Adrenal gland (tissue), 12 donors: ENCODE data around the gene FBXW7. TPM values are rescaled to one million over a fixed set of nuclear protein-coding genes. Genes with fewer than 3 reads are reported as not detected.

Experiments
- DNase-seq, 7 donors: peaks; one replicate each; pipeline ENCODE4 v3.0.0-alpha.2; 2019 to 2020
- H3K27ac ChIP-seq, 5 donors: fragments of 200-600 bp; sonication (generic) in 4 of 5; 1 replicate in 3 of 5; 2 replicates in 2 of 5; pipeline versions ENCODE4 v1.5.1 to v1.8.0; 2016 to 2020; ENCODE audit warnings: mild to moderate bottlenecking in 1 of 5
- H3K27me3 ChIP-seq: fragments of 200-600 bp; 2 replicates; pipeline ENCODE4 v1.8.0; 2021
- H3K36me3 ChIP-seq, 2 donors: fragments of 200-600 bp; replicated peaks in 1 of 2; 1 replicate in 1 of 2; 2 replicates in 1 of 2; pipeline versions ENCODE4 v1.5.1 to v1.8.0; 2018 to 2022
- H3K4me1 ChIP-seq, 2 donors: fragments of 200-600 bp; replicated peaks in 1 of 2; 1 replicate in 1 of 2; 2 replicates in 1 of 2; pipeline versions ENCODE4 v1.5.1 to v1.8.0; 2018 to 2021
- H3K4me3 ChIP-seq, 4 donors: fragments of 200-600 bp; sonication (generic) in 3 of 4; one replicate each; pipeline ENCODE4 v1.5.1; 2016 to 2018
- H3K9me3 ChIP-seq, 3 donors: fragments of 200-600 bp; sonication (generic) in 1 of 3; replicated peaks in 1 of 3; 1 replicate in 2 of 3; 2 replicates in 1 of 3; pipeline versions ENCODE4 v1.5.1 to v1.8.0; 2016 to 2021
- POLR2A ChIP-seq, 2 donors: fragments of 450-650 bp; IDR thresholded peaks; one replicate each; pipeline ENCODE4 v1.6.1; 2017; ENCODE audit warnings: antibody characterized with exemption in 2 of 2, mild to moderate bottlenecking in 2 of 2, moderate library complexity in 1 of 2
- WGBS, 4 donors: extraction: QIAGEN DNeasy Blood & Tissue Kit in 2 of 4; methylation state at CpG; one replicate each; pipeline versions ENCODE4 v1.1.5 to v1.1.7; 2013 to 2017; 5-methylcytosine and 5-hydroxymethylcytosine counted together
- intact Hi-C, 2 donors: fragments of 100-400 bp; cut with DNase I; formaldehyde crosslinking; loops; one replicate each; pipeline versions ENCODE4 v1.14.1 to v1.15.0; 2022 to 2023
- polyA plus RNA-seq, 3 donors: library from polyadenylated mRNA; stranded (reverse); fragments of 200-250 nt in 2 of 3; fragments of 350-450 nt in 1 of 3; fragmentation: Illumina TruSeq in 1 of 3; extraction: RNeasy Lipid Tissue Mini Kit (QIAGEN cat#74804) in 1 of 3; gene quantifications; one replicate each; pipeline ENCODE4 v1.2.3, GENCODE V29; 2013 to 2014
- total RNA-seq, 9 donors: library from RNA; depleted of rRNA in 4 of 9; stranded (reverse); fragments of >200 nt in 4 of 9; fragments of 120-200 nt in 1 of 9; fragmentation: NEBNext Ultra II Directional in 1 of 9; extraction: Animal tissue kit (Norgen Biotek cat#: 25700) in 1 of 9; gene quantifications; one replicate each; pipeline versions ENCODE4 v1.1.0 to v1.2.4, GENCODE V29; 2013 to 2023
- TF ChIP-seq, protein P1 (sequence below), 6 experiments: fragments of 450-650 bp in 4 of 6; fragments of 200-600 bp in 2 of 6; sonication (generic) in 1 of 6; IDR thresholded peaks; 1 replicate in 5 of 6; 2 replicates in 1 of 6; pipeline versions ENCODE4 v1.5.1 to v1.8.0; 2016 to 2021; ENCODE audit warnings: antibody characterized with exemption in 6 of 6, mild to moderate bottlenecking in 2 of 6, moderate library complexity in 1 of 6
- donor health status: healthy with polysubstance abuse.
- donor health status: Bipolar disorder and iron deficiency.
- donor health status: DM: yes; HTN: yes; CAD: no.
- donor health status: DM: no; HTN: no; CAD: no.
- donor health status: DM: no; HTN: no; CAD: no.
- donor health status: DM: yes; HTN: yes; CAD: no.

FBXW7 gene
- total and polyA plus RNA-seq, 12 donors = 17.6 to 55.5 (median 30.9) TPM

DNA sequence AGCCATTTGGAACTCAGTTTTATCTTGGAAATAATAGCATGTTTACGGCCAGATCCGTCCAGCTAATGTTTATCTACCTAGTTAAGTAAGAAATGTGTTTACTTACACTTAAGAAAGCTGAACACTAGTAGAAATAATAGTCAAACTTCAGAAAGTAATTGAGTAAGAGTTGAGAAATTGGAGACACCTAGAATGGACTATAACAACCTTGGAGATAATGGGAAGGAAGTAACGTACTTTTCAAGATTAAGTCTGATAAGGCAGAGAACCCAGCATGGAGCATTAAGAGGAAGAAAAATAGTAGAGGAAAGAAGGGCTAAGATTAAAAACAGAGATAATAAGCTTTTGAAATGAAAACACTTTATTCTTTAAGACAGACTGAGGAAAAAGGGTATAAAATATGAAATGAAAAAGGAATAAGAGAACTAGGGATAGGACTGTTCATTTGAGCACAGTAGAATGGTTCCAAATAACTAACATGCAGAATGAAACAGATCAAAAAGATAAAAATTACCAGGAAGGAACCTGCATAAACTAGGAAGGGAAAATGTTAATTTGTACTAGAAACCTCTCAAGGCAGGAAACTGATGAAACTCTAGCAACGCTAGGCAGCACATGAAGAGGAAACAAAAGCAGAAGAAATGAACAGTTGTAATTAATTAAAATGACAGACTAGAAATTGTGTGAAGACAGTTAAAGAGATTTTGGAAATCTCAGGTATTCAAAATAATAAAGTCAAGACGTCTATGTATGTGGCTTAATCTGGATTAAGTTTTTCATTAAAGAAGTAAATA lies 71.7 kb downstream of the FBXW7 start:
- Histone ChIP-seq H3K4me1 (peaks cover 0 to 11% of the 10 kb centered on the region in 2 donors), H3K36me3 (no peaks in the 10 kb centered on the region), H3K27ac (no peak overlapping the region), H3K27me3 (no peaks in the 10 kb centered on the region), H3K4me3 (no peak overlapping the region), H3K9me3 (no peaks in the 10 kb centered on the region)
- no peak for DNase-seq
- 50 to 58% (median 56%) methylated on average over 5 of the region's 5 CpGs for WGBS, 4 donors
- TF ChIP-seq POLR2A (IDR thresholded peaks at IDR 0.05) = no peak
- TF ChIP-seq, protein P1, sequence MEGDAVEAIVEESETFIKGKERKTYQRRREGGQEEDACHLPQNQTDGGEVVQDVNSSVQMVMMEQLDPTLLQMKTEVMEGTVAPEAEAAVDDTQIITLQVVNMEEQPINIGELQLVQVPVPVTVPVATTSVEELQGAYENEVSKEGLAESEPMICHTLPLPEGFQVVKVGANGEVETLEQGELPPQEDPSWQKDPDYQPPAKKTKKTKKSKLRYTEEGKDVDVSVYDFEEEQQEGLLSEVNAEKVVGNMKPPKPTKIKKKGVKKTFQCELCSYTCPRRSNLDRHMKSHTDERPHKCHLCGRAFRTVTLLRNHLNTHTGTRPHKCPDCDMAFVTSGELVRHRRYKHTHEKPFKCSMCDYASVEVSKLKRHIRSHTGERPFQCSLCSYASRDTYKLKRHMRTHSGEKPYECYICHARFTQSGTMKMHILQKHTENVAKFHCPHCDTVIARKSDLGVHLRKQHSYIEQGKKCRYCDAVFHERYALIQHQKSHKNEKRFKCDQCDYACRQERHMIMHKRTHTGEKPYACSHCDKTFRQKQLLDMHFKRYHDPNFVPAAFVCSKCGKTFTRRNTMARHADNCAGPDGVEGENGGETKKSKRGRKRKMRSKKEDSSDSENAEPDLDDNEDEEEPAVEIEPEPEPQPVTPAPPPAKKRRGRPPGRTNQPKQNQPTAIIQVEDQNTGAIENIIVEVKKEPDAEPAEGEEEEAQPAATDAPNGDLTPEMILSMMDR (IDR thresholded peaks at IDR 0.05) = no peak
- intact Hi-C loops = no loop called here

DNA sequence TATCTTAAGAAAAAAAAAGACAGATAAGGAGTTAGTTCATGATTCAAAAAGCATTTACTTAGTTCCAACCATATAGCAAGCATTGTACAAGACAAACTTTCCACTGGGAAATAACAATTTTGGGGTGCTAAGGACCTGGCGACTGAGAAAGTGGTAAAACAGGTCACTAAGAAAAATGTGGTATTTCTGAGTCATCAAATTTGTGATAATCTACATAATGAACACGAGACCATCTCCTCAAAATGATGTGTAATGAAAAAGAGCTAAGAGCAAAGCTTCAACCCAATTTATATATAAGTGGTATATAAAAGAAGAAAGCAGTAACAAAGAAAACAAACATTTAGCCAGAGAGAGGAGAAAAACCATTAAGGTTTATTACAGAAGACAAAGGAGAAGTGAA lies 72.3 kb downstream of the FBXW7 start:
- Histone ChIP-seq H3K36me3 (no peaks in the 10 kb centered on the region), H3K4me1 (peaks cover 0 to 11% of the 10 kb centered on the region in 2 donors), H3K27ac (no peak overlapping the region), H3K27me3 (no peaks in the 10 kb centered on the region), H3K9me3 (no peaks in the 10 kb centered on the region), H3K4me3 (no peak overlapping the region)
- intact Hi-C loops = no loop called here
- DNase-seq = no peak
- 86 to 93% (median 91%) methylated on average over 2 of the region's 2 CpGs for WGBS, 4 donors
- TF ChIP-seq, protein P1 (IDR thresholded peaks at IDR 0.05) = no peak
- TF ChIP-seq POLR2A (IDR thresholded peaks at IDR 0.05) = no peak

DNA sequence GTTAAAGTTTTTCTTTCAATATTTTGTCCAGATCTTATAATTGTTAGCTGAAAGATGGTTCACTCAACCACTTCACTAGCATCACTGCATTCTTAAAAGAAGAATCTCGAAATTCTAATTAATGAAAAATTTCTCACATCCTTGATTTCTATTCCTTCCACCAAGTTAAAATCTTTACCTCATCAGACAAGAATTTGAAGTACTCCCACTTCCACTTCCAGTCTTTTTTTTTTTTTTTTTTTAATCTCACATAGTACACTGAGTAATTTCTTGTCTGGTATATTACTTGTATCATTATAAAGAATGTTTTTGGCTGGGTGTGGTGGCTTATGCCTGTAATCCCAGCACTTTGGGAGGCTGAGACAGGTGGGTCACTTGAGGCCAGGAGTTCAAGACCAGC lies 73.2 kb downstream of the FBXW7 start:
- intact Hi-C loops = no loop called here
- no peaks in the 10 kb centered on the region for H3K9me3 ChIP-seq
- DNase-seq = no peak
- TF ChIP-seq, protein P1 (IDR thresholded peaks at IDR 0.05) = no peak
- TF ChIP-seq POLR2A (IDR thresholded peaks at IDR 0.05) = no peak
- H3K36me3 ChIP-seq = no peaks in the 10 kb centered on the region
- H3K27ac ChIP-seq = no peak overlapping the region
- no peak overlapping the region for H3K4me3 ChIP-seq
- WGBS, 4 donors = 79 to 85% (median 84%) methylated on average over 1 of the region's 1 CpG
- no peaks in the 10 kb centered on the region for H3K27me3 ChIP-seq
- H3K4me1 ChIP-seq = peaks cover 0 to 11% of the 10 kb centered on the region in 2 donors

DNA sequence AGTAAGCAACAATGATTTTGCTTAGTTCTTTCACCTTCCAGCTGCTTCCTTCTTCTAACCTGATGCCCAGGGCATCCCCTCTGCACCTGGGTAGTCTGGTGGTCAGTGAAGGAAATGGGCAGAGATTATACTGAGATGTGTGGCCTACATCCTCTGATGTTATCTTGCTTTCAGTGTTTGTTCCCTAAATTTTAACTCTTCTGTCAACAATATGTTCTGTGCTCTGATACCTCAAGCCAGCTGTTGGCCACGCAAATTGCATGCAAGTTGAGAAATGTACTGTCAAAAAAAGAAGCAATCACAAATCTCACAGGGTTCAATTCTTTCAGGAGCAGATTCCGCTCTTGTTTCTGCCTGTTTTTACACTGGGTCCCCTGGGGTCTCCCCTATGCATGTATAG lies 73.8 kb downstream of the FBXW7 start:
- Histone ChIP-seq H3K27me3 (no peaks in the 10 kb centered on the region), H3K4me3 (no peak overlapping the region), H3K36me3 (no peaks in the 10 kb centered on the region), H3K4me1 (peaks cover 0 to 11% of the 10 kb centered on the region in 2 donors), H3K27ac (no peak overlapping the region), H3K9me3 (no peaks in the 10 kb centered on the region)
- DNase-seq = no peak
- 81 to 92% (median 89%) methylated on average over 2 of the region's 2 CpGs for WGBS, 4 donors
- intact Hi-C loops = no loop called here
- TF ChIP-seq, protein P1 (IDR thresholded peaks at IDR 0.05) = no peak
- no peak for TF ChIP-seq POLR2A (IDR thresholded peaks at IDR 0.05)
